OCI-LY7 (cell line): ENCODE measurements around the gene RIPOR1.

Experiments
- EZH2phosphoT487 ChIP-seq: fragments of 200-600 bp; sonication (generic); IDR thresholded peaks from 2 replicates; pipeline ENCODE4 v1.6.1; 2018; ENCODE audit warnings: low read depth, borderline replicate concordance, mild to moderate bottlenecking, mixed run types, antibody characterized with exemption, low read length, moderate library complexity, mixed read lengths
- TF ChIP-seq, protein P1 (sequence below): fragments of 200-600 bp; sonication (generic); conservative IDR thresholded peaks from 2 replicates; pipeline ENCODE4 v1.5.1; 2014; ENCODE audit warnings: mild to moderate bottlenecking, antibody characterized with exemption, low read length, moderate library complexity, mixed read lengths

DNA sequence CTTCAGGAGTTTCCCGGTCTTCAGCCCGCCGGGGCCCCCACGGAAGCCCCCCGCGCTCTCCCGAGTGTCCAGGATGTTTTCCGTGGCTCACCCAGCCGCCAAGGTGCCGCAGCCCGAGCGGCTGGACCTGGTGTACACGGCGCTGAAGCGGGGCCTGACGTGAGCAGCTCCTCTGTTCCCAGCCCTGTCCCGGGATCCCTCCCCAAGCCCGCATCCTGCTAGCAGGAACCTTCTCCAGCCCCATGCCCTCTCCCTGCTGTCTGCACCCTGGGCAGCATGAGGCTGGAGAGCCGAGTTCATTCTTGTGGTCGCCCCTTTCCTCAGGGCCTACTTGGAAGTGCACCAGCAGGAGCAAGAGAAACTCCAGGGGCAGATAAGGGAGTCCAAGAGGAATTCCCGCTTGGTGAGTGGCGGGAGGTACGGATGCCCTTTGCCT, 10.1 kb downstream of the RIPOR1 start:
- TF ChIP-seq, protein P1, sequence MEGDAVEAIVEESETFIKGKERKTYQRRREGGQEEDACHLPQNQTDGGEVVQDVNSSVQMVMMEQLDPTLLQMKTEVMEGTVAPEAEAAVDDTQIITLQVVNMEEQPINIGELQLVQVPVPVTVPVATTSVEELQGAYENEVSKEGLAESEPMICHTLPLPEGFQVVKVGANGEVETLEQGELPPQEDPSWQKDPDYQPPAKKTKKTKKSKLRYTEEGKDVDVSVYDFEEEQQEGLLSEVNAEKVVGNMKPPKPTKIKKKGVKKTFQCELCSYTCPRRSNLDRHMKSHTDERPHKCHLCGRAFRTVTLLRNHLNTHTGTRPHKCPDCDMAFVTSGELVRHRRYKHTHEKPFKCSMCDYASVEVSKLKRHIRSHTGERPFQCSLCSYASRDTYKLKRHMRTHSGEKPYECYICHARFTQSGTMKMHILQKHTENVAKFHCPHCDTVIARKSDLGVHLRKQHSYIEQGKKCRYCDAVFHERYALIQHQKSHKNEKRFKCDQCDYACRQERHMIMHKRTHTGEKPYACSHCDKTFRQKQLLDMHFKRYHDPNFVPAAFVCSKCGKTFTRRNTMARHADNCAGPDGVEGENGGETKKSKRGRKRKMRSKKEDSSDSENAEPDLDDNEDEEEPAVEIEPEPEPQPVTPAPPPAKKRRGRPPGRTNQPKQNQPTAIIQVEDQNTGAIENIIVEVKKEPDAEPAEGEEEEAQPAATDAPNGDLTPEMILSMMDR = no peak
- no peak for TF ChIP-seq EZH2phosphoT487
